Endothelial cell of umbilical vein (primary cell): ENCODE results near the gene TKT. TPM values are rescaled to one million over a fixed set of nuclear protein-coding genes. Genes with fewer than 3 reads are reported as not detected.

Experiments
- BruUV-seq: library from RNA; stranded (reverse); fragments of 400-500 nt; replicated peaks from 2 replicates; lab custom pipeline; 2021; lab: Mats Ljungman, UMichigan
- CTCF ChIA-PET: fragments of 300-600, 350-600 bp; sonication (Branson Sonifier 250); formaldehyde crosslinking; loops from one replicate; lab custom pipeline; 2021; ENCODE audit warnings: antibody characterized with exemption, inconsistent platforms; lab: Charles Lee
- POLR2A ChIA-PET: fragments of 300-600, 350-600 bp; sonication (Branson Sonifier 250); formaldehyde crosslinking; loops from one replicate; lab custom pipeline; 2021; ENCODE audit warnings: antibody characterized with exemption, inconsistent platforms; lab: Charles Lee
- DNase-seq: peaks from one replicate; pipeline ENCODE4 v3.0.0-alpha.2; 2011; ENCODE audit warnings: low read depth, low spot score
- FAIRE-seq: peaks from 2 replicates; lab custom pipeline; 2011; peaks lifted over from hg19 to GRCh38; lab: Jason Lieb, UNC
- H2AFZ ChIP-seq: 2 replicates; pipeline ENCODE4 v1.6.0; 2012; ENCODE audit warnings: low read depth, low read length, control low read depth, inconsistent platforms
- H3K27ac ChIP-seq: 2 replicates; pipeline ENCODE4 v1.5.1; 2011; ENCODE audit warnings: low read depth, mild to moderate bottlenecking, control low read depth, low read length, moderate library complexity; ENCODE audit not compliant: insufficient read depth
- H3K27me3 ChIP-seq, 2 experiments: 2 replicates each; pipeline versions ENCODE4 v1.6.0 to v1.6.1; 2011; ENCODE audit warnings: low read length in 2 of 2, mixed read lengths in 1 of 2; ENCODE audit not compliant: control insufficient read depth in 2 of 2, insufficient read depth in 2 of 2
- H3K36me3 ChIP-seq, 2 experiments: 2 replicates in 1 of 2; 3 replicates in 1 of 2; pipeline ENCODE4 v1.5.1; 2011; ENCODE audit warnings: low read length in 2 of 2, mild to moderate bottlenecking in 1 of 2, moderate library complexity in 1 of 2; ENCODE audit not compliant: control insufficient read depth in 2 of 2, insufficient read depth in 2 of 2; ENCODE audit errors: extremely low read depth in 1 of 2
- H3K4me1 ChIP-seq: 3 replicates; pipeline ENCODE4 v1.5.1; 2011; ENCODE audit warnings: mild to moderate bottlenecking, low read length; ENCODE audit not compliant: control insufficient read depth, insufficient read depth; ENCODE audit errors: extremely low read depth
- H3K4me2 ChIP-seq: 2 replicates; pipeline ENCODE4 v1.6.1; 2011; ENCODE audit warnings: low read length, control low read depth, mixed read lengths; ENCODE audit not compliant: insufficient read depth
- H3K4me3 ChIP-seq, 3 experiments: fragments of 200-600 bp in 1 of 3; sonication (generic), shearing (Covaris generic) in 1 of 3; replicated peaks in 1 of 3; 2 replicates each; pipeline ENCODE4 v1.5.1; 2011 to 2016; ENCODE audit warnings: control low read depth in 3 of 3, low read length in 3 of 3, mild to moderate bottlenecking in 2 of 3, inconsistent platforms in 1 of 3, low read depth in 1 of 3, moderate library complexity in 1 of 3; ENCODE audit not compliant: insufficient read depth in 1 of 3
- H3K79me2 ChIP-seq: 2 replicates; pipeline ENCODE4 v1.6.0; 2012; ENCODE audit warnings: low read length, inconsistent platforms; ENCODE audit not compliant: control insufficient read depth, insufficient read depth
- H3K9ac ChIP-seq: replicated peaks from 2 replicates; pipeline ENCODE3; 2011; ENCODE audit warnings: low read length, control low read depth; ENCODE audit not compliant: insufficient read depth; ENCODE audit errors: extremely low read depth
- H3K9me1 ChIP-seq: replicated peaks from 3 replicates; pipeline ENCODE4 v1.6.0; 2011; ENCODE audit warnings: mild to moderate bottlenecking, low read length; ENCODE audit not compliant: control insufficient read depth, insufficient read depth; ENCODE audit errors: extremely low read depth
- H3K9me3 ChIP-seq: replicated peaks from 2 replicates; pipeline ENCODE4 v1.5.1; 2012; ENCODE audit warnings: low read length, inconsistent platforms; ENCODE audit not compliant: control insufficient read depth, insufficient read depth
- H4K20me1 ChIP-seq: replicated peaks from 2 replicates; pipeline ENCODE3; 2011; ENCODE audit warnings: mild to moderate bottlenecking, low read length; ENCODE audit not compliant: control insufficient read depth, insufficient read depth; ENCODE audit errors: extremely low read depth
- EZH2 ChIP-seq: IDR thresholded peaks from 2 replicates; pipeline ENCODE4 v1.6.1; 2012; ENCODE audit warnings: borderline replicate concordance, low read depth, mild to moderate bottlenecking, moderate library complexity, low read length, inconsistent platforms; ENCODE audit not compliant: severe bottlenecking
- GATA2 ChIP-seq: IDR thresholded peaks from 2 replicates; pipeline ENCODE4 v1.7.0; 2011; ENCODE audit warnings: low read depth, mild to moderate bottlenecking, moderate library complexity, mixed read lengths, low read length; ENCODE audit not compliant: insufficient read length, insufficient read depth
- POLR2AphosphoS5 ChIP-seq: IDR thresholded peaks from 2 replicates; pipeline ENCODE4 v1.6.1; 2012; ENCODE audit warnings: low read depth, mild to moderate bottlenecking, control low read depth, low read length, moderate library complexity; ENCODE audit not compliant: insufficient read depth
- dilution Hi-C: fragments of 300-500 bp; cut with MboI; formaldehyde crosslinking; loops from one replicate; pipeline ENCODE4 v1.15.0; 2019; ENCODE audit warnings: low sequenced_read_pairs; ENCODE audit not compliant: extremely low pct_ligation_motif_present
- intact Hi-C: fragments of 100-400 bp; cut with micrococcal nuclease; formaldehyde crosslinking; loops from one replicate; pipeline ENCODE4 v1.10.0; 2022
- polyA plus RNA-seq, 4 experiments: library from polyadenylated mRNA; depleted of rRNA in 3 of 4; stranded (reverse) in 3 of 4; unstranded in 1 of 4; fragments of >200 nt; gene quantifications; 2 replicates each; pipeline versions ENCODE4 v1.2.1 to v1.2.3, GENCODE V29; 2011 to 2012; ENCODE audit warnings: missing spikeins in 1 of 4
- total RNA-seq: library from RNA; stranded (reverse); gene quantifications from 2 replicates; pipeline ENCODE4 v1.2.3, GENCODE V29; 2021
- TF ChIP-seq, protein P1 (sequence below), 2 donors: IDR thresholded peaks; 1 replicate in 1 of 2; 2 replicates in 1 of 2; pipeline ENCODE4 v1.5.1; 2011; ENCODE audit warnings: low read length in 2 of 2, mild to moderate bottlenecking in 2 of 2, moderate library complexity in 2 of 2, control low read depth in 1 of 2, inconsistent platforms in 1 of 2, low read depth in 1 of 2; ENCODE audit not compliant: insufficient read depth in 1 of 2; ENCODE audit errors: extremely low read depth in 1 of 2
- TF ChIP-seq, protein P2 (sequence below): IDR thresholded peaks from 2 replicates; pipeline ENCODE4 v1.6.1; 2011; ENCODE audit not compliant: insufficient read depth, insufficient read length

Gene TKT
- total and polyA plus RNA-seq, 2 donors (not counting 3 experiments of a cell fraction or from before 2014, with no cell fraction given) = 287 to 586 TPM

DNA sequence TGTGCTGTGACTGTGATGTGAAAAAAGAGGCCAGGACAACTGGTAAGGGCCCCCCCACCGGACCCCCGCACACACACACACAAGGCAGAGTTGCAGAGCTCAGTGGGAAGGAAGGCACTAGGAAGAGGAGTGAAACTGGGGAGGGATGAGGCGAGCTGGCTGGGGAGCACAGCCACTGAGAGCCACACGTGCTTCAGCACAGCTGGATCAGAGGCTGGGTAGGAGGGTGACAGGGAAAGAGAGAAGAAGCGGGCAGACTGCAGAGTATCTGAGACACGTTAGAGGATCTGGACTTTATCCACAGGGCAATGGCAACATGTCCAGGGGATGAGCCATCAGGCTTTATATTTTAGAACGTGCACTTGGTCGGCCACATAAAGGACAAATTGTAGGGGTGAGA lies 38.0 kb upstream of the TKT start:
- Histone ChIP-seq H3K4me3 (no peak overlapping the region), H3K9me3 (no peaks in the 10 kb centered on the region), H3K9ac (no peak overlapping the region), H4K20me1 (no peaks in the 10 kb centered on the region), H3K9me1 (no peaks in the 10 kb centered on the region), H3K27ac (no peak overlapping the region), H3K79me2 (no peaks in the 10 kb centered on the region), H3K4me2 (no peak overlapping the region), H3K27me3 (no peaks in the 10 kb centered on the region), H2AFZ (no peak overlapping the region), H3K36me3 (peaks cover 8 to 18% of the 10 kb centered on the region in 2 experiments), H3K4me1 (no peaks in the 10 kb centered on the region)
- ChIA-PET POLR2A (no interaction called here), CTCF (no interaction called here)
- no TSS peak for BruUV-seq
- dilution Hi-C loops = no loop called here
- no peak for TF ChIP-seq POLR2AphosphoS5
- intact Hi-C loops = loop anchor here (10.0 kb wide), 1 partner anchor 179 kb away; no protein-coding TSS in a partner anchor
- DNase-seq (no peak), FAIRE-seq (no peak)

DNA sequence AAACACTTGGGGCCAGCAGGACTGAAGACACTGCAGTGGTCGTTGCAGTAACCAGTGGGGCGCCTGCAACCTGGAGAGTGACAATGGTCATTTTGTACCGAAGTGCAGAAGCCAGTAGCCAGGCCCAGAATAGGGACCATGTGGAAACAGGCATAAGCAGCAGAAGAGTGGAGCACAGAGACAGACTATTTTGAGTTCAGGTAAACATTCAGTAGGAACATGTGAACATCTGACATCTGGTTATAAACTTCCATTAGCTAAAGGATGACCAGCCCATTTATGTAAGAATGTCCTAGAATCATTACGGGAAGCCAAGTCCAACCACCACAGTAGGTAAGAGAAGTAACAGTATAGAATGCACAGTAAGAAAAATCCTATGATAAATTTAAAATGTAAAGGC lies 32.4 kb upstream of the TKT start:
- POLR2A ChIA-PET = interaction anchor here (0.6 kb wide), 1 partner anchor 21 kb away, joined by 4 read pairs; no protein-coding TSS in a partner anchor
- H3K4me2 ChIP-seq = no peak overlapping the region
- intact Hi-C loops (no loop called here), dilution Hi-C loops (no loop called here)
- no peaks in the 10 kb centered on the region for H4K20me1 ChIP-seq
- H3K9ac ChIP-seq = no peak overlapping the region
- CTCF ChIA-PET = interaction anchor here (1.0 to 2.7 kb wide), 4 partner anchors 10 to 30 kb away, joined by 3 to 13 read pairs (median 4); no protein-coding TSS in a partner anchor
- no TSS peak for BruUV-seq
- H2AFZ ChIP-seq = no peak overlapping the region
- H3K4me1 ChIP-seq = no peaks in the 10 kb centered on the region
- H3K9me3 ChIP-seq = no peaks in the 10 kb centered on the region
- no peak for FAIRE-seq
- no peak overlapping the region for H3K4me3 ChIP-seq
- no peak overlapping the region for H3K27ac ChIP-seq
- H3K27me3 ChIP-seq = no peaks in the 10 kb centered on the region
- no peak for TF ChIP-seq POLR2AphosphoS5
- TF ChIP-seq, protein P1, sequence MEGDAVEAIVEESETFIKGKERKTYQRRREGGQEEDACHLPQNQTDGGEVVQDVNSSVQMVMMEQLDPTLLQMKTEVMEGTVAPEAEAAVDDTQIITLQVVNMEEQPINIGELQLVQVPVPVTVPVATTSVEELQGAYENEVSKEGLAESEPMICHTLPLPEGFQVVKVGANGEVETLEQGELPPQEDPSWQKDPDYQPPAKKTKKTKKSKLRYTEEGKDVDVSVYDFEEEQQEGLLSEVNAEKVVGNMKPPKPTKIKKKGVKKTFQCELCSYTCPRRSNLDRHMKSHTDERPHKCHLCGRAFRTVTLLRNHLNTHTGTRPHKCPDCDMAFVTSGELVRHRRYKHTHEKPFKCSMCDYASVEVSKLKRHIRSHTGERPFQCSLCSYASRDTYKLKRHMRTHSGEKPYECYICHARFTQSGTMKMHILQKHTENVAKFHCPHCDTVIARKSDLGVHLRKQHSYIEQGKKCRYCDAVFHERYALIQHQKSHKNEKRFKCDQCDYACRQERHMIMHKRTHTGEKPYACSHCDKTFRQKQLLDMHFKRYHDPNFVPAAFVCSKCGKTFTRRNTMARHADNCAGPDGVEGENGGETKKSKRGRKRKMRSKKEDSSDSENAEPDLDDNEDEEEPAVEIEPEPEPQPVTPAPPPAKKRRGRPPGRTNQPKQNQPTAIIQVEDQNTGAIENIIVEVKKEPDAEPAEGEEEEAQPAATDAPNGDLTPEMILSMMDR (IDR thresholded peaks at IDR 0.05; ENCODE audit: extremely low read depth in 1 of 2, insufficient read depth in 1 of 2, low read depth in 1 of 2, low read length in 2 of 2) = no peak
- no peak for TF ChIP-seq EZH2
- TF ChIP-seq, protein P2, sequence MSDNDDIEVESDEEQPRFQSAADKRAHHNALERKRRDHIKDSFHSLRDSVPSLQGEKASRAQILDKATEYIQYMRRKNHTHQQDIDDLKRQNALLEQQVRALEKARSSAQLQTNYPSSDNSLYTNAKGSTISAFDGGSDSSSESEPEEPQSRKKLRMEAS = no peak
- no peak for TF ChIP-seq GATA2
- no peak for DNase-seq
- peaks cover 9 to 29% of the 10 kb centered on the region in 2 experiments for H3K36me3 ChIP-seq
- H3K79me2 ChIP-seq = no peaks in the 10 kb centered on the region
- H3K9me1 ChIP-seq = no peaks in the 10 kb centered on the region
